ENCODE results near the gene RSPH6A. TPM values are rescaled to one million over a fixed set of nuclear protein-coding genes. Genes with fewer than 3 reads are reported as not detected.

The RSPH6A gene
- total RNA-seq, 1 experiment from 2014 or later = 0.55 TPM

- Histone ChIP-seq H3K9me3 (ENCODE audit: control insufficient read depth, low read depth, low read length) (no peaks in the 10 kb centered on the region), H3K27me3 (ENCODE audit: insufficient read depth, low read length) (no peaks in the 10 kb centered on the region), H2BK15ac (ENCODE audit: low read depth, low read length) (no peak overlapping the region), H3K56ac (ENCODE audit: insufficient read length, low read depth, low read length) (no peak overlapping the region), H2AK5ac (ENCODE audit: insufficient read length, low read length) (no peak overlapping the region), H3K79me1 (ENCODE audit: insufficient read depth, low read depth, low read length, poor library complexity, severe bottlenecking) (no peaks in the 10 kb centered on the region), H3K27ac (ENCODE audit: insufficient read length, low read depth, low read length) (no peak overlapping the region), H2BK20ac (ENCODE audit: low read depth, low read length, poor library complexity, severe bottlenecking) (no peak overlapping the region), H3K23ac (ENCODE audit: insufficient read length, low read depth, low read length) (no peak overlapping the region), H2AFZ (ENCODE audit: low read length) (no peak overlapping the region), H3K23me2 (ENCODE audit: insufficient read length, low read depth, low read length, poor library complexity, severe bottlenecking) (peaks cover 13% of the 10 kb centered on the region), H3K9ac (ENCODE audit: extremely low read depth, insufficient read length, low read length) (peak overlapping the region; percentile 43), H4K5ac (ENCODE audit: insufficient read length, low read depth, low read length) (no peak overlapping the region), H3K4me2 (ENCODE audit: insufficient read depth, insufficient read length, low read length) (peak overlapping the region; percentile 12), H2BK120ac (ENCODE audit: low read depth, low read length, poor library complexity, severe bottlenecking) (no peak overlapping the region), H3T11ph (ENCODE audit: low read length) (no peak overlapping the region), H3K4me1 (ENCODE audit: insufficient read depth, low read length) (0 out of 2 replicates have a peak, but pooled peaks cover 1% of the 10 kb centered on the region), H4K20me1 (ENCODE audit: control insufficient read depth, insufficient read depth, insufficient read length) (no peaks in the 10 kb centered on the region), H3K79me2 (ENCODE audit: insufficient read depth, low read length) (no peaks in the 10 kb centered on the region), H3K18ac (ENCODE audit: insufficient read length, low read depth, low read length) (peak overlapping the region; percentile 88), H3K14ac (ENCODE audit: insufficient read depth, low read length) (peak overlapping the region; percentile 50; the same call in 1 of the 2 replicates), H3K4ac (ENCODE audit: low read depth, low read length) (no peak overlapping the region), H4K8ac (replicated peaks; ENCODE audit: insufficient read length, low read depth, low read length) (no peak overlapping the region), H4K91ac (ENCODE audit: insufficient read length, low read depth, low read length) (no peak overlapping the region), H2BK12ac (ENCODE audit: insufficient read length, low read depth, low read length) (no peak overlapping the region), H2BK5ac (ENCODE audit: insufficient read length, low read length) (no peak overlapping the region)
- TF ChIP-seq CTCF (conservative IDR thresholded peaks at IDR 0.05) = peak; percentile 99
- H3K36me3 Mint-ChIP-seq (ENCODE audit: insufficient read depth in 1 of 3, low read depth in 3 of 3) = peaks cover 7 to 35% (median 33%) of the 10 kb centered on the region in 3 experiments; a peak in 6 of 7 replicates
- H3K9me3 Mint-ChIP-seq = no peaks in the 10 kb centered on the region
- H3K4me3 Mint-ChIP-seq = peak overlapping the region; percentile 85 to 95
- H3K27ac Mint-ChIP-seq = peak overlapping the region; percentile 90 to 97 (median 90)
- peaks cover 4% of the 10 kb centered on the region for H3K27me3 Mint-ChIP-seq (ENCODE audit: low read depth)
- peak; percentile 98 for DNase-seq
- peaks cover 24 to 40% of the 10 kb centered on the region in 2 experiments for H3K4me1 Mint-ChIP-seq
- WGBS (ENCODE audit: extremely low coverage, insufficient read length, low lambda C conversion rate) = no CpG with 5 or more reads among the region's 24 CpGs
These were observed 2.1 kb upstream of the RSPH6A start for GRCh38 chr19:45817010-45817724.

Data from H9 (cell line).